Astrocyte (in vitro differentiated cells and primary cell): ENCODE measurements around the gene APIP. TPM values are rescaled to one million over a fixed set of nuclear protein-coding genes. Genes with fewer than 3 reads are reported as not detected.

Experiments used
- DNase-seq: peaks from one replicate; pipeline ENCODE4 v3.0.0-alpha.2; 2010; ENCODE audit warnings: low read depth
- FAIRE-seq: peaks from 2 replicates; lab custom pipeline; 2011; peaks lifted over from hg19 to GRCh38; lab: Jason Lieb, UNC
- H2AFZ ChIP-seq: 2 replicates; pipeline ENCODE4 v1.6.0; 2012; ENCODE audit warnings: low read depth, low read length, inconsistent platforms
- H3K27ac ChIP-seq: 2 replicates; pipeline ENCODE4 v1.5.1; 2011; ENCODE audit warnings: low read depth, low read length, inconsistent platforms
- H3K27me3 ChIP-seq: 2 replicates; pipeline ENCODE4 v1.6.0; 2011; ENCODE audit warnings: low read length, inconsistent platforms; ENCODE audit not compliant: insufficient read depth
- H3K36me3 ChIP-seq: 2 replicates; pipeline ENCODE4 v1.5.1; 2011; ENCODE audit warnings: low read length, inconsistent platforms; ENCODE audit not compliant: insufficient read depth
- H3K4me1 ChIP-seq: 2 replicates; pipeline ENCODE4 v1.5.1; 2011; ENCODE audit warnings: low read length, inconsistent platforms; ENCODE audit not compliant: insufficient read depth
- H3K4me2 ChIP-seq: 2 replicates; pipeline ENCODE4 v1.6.0; 2012; ENCODE audit warnings: low read length, inconsistent platforms
- H3K4me3 ChIP-seq: 2 replicates; pipeline ENCODE4 v1.5.1; 2011; ENCODE audit warnings: low read depth, mild to moderate bottlenecking, low read length, inconsistent platforms; ENCODE audit not compliant: insufficient read depth
- H3K79me2 ChIP-seq: 2 replicates; pipeline ENCODE4 v1.6.0; 2012; ENCODE audit warnings: mild to moderate bottlenecking, low read length, inconsistent platforms; ENCODE audit not compliant: insufficient read depth
- H3K9ac ChIP-seq: 2 replicates; pipeline ENCODE4 v1.6.0; 2012; ENCODE audit warnings: mild to moderate bottlenecking, low read length, inconsistent platforms
- H3K9me3 ChIP-seq: 2 replicates; pipeline ENCODE4 v1.5.1; 2012; ENCODE audit warnings: low read depth, mild to moderate bottlenecking, low read length, inconsistent platforms; ENCODE audit not compliant: insufficient read depth
- H4K20me1 ChIP-seq: 2 replicates; pipeline ENCODE4 v1.6.0; 2012; ENCODE audit warnings: low read length, inconsistent platforms; ENCODE audit not compliant: insufficient read depth
- H3K27ac Mint-ChIP-seq: one replicate; pipeline ENCODE4 v1.8.0; 2021; ENCODE audit warnings: mild to moderate bottlenecking, mixed read lengths; ENCODE audit not compliant: unreplicated experiment
- H3K27me3 Mint-ChIP-seq: one replicate; pipeline ENCODE4 v1.8.0; 2021; ENCODE audit warnings: low read depth, mixed read lengths; ENCODE audit not compliant: unreplicated experiment
- H3K36me3 Mint-ChIP-seq: one replicate; pipeline ENCODE4 v1.8.0; 2021; ENCODE audit warnings: low read depth, mixed read lengths; ENCODE audit not compliant: unreplicated experiment
- H3K4me1 Mint-ChIP-seq: one replicate; pipeline ENCODE4 v1.8.0; 2021; ENCODE audit warnings: low read depth, mixed read lengths; ENCODE audit not compliant: unreplicated experiment
- H3K4me3 Mint-ChIP-seq: one replicate; pipeline ENCODE4 v1.8.0; 2021; ENCODE audit warnings: mild to moderate bottlenecking, moderate library complexity, mixed read lengths; ENCODE audit not compliant: unreplicated experiment
- H3K9me3 Mint-ChIP-seq: one replicate; pipeline ENCODE4 v1.8.0; 2021; ENCODE audit warnings: mild to moderate bottlenecking, mixed read lengths; ENCODE audit not compliant: unreplicated experiment
- CTCF ChIP-seq: IDR thresholded peaks from 2 replicates; pipeline ENCODE4 v1.5.1; 2011; ENCODE audit warnings: low read depth, mild to moderate bottlenecking, inconsistent platforms, low read length, moderate library complexity; ENCODE audit not compliant: insufficient read depth
- EZH2 ChIP-seq: IDR thresholded peaks from 2 replicates; pipeline ENCODE4 v1.6.1; 2012; ENCODE audit warnings: mild to moderate bottlenecking, low read length, inconsistent platforms; ENCODE audit not compliant: insufficient read depth
- total RNA-seq: library from RNA; stranded (reverse); gene quantifications from 2 replicates; pipeline ENCODE4 v1.2.1, GENCODE V29; 2021

Gene APIP
- total RNA-seq, 1 donor from 2014 or later, result 13.9 TPM

- Mint-ChIP-seq H3K9me3 (peaks cover 4% of the 10 kb centered on the region), H3K27me3 (no peaks in the 10 kb centered on the region), H3K4me1 (no peaks in the 10 kb centered on the region), H3K4me3 (no peak overlapping the region), H3K27ac (no peak overlapping the region), H3K36me3 (peaks cover 7% of the 10 kb centered on the region)
- Histone ChIP-seq H3K27ac (no peak overlapping the region), H3K4me1 (no peaks in the 10 kb centered on the region), H4K20me1 (no peaks in the 10 kb centered on the region), H3K4me2 (no peak overlapping the region), H2AFZ (no peak overlapping the region), H3K79me2 (no peaks in the 10 kb centered on the region), H3K4me3 (no peak overlapping the region), H3K27me3 (no peaks in the 10 kb centered on the region), H3K9me3 (no peaks in the 10 kb centered on the region), H3K36me3 (no peaks in the 10 kb centered on the region), H3K9ac (no peak overlapping the region)
- no peak for TF ChIP-seq CTCF
- no peak for TF ChIP-seq EZH2
- no peak for FAIRE-seq
- DNase-seq, result no peak
Observed at GRCh38 chr11:34864424-34864823, 51.8 kb downstream of the APIP start.

- H3K4me3 Mint-ChIP-seq, result no peak overlapping the region
- H3K27ac ChIP-seq, result no peak overlapping the region
- no peak overlapping the region for H3K27ac Mint-ChIP-seq
- H3K4me3 ChIP-seq, result no peak overlapping the region
- no peaks in the 10 kb centered on the region for H4K20me1 ChIP-seq
- H2AFZ ChIP-seq, result no peak overlapping the region
- peaks cover 4% of the 10 kb centered on the region for H3K9me3 Mint-ChIP-seq
- no peaks in the 10 kb centered on the region for H3K4me1 ChIP-seq
- H3K9me3 ChIP-seq, result no peaks in the 10 kb centered on the region
- H3K4me2 ChIP-seq, result no peak overlapping the region
- FAIRE-seq, result no peak
- H3K27me3 Mint-ChIP-seq, result no peaks in the 10 kb centered on the region
- H3K79me2 ChIP-seq, result no peaks in the 10 kb centered on the region
- H3K36me3 ChIP-seq, result no peaks in the 10 kb centered on the region
- no peaks in the 10 kb centered on the region for H3K27me3 ChIP-seq
- DNase-seq, result no peak
- H3K9ac ChIP-seq, result no peak overlapping the region
- H3K4me1 Mint-ChIP-seq, result no peaks in the 10 kb centered on the region
- peaks cover 7% of the 10 kb centered on the region for H3K36me3 Mint-ChIP-seq
- no peak for TF ChIP-seq CTCF
- TF ChIP-seq EZH2, result no peak
Observed at GRCh38 chr11:34863048-34863447, 53.1 kb downstream of the APIP start.

GRCh38 chr11:34860518-34860917 lies 55.7 kb downstream of the APIP start:
- no peak for TF ChIP-seq EZH2
- TF ChIP-seq CTCF, result no peak

More at GRCh38 chr11:34860518-34860917, 55.7 kb downstream of the APIP start:
- no peak for FAIRE-seq
- H4K20me1 ChIP-seq, result no peaks in the 10 kb centered on the region
- DNase-seq, result no peak
- H3K4me1 ChIP-seq, result no peaks in the 10 kb centered on the region
- no peaks in the 10 kb centered on the region for H3K36me3 ChIP-seq
- Mint-ChIP-seq H3K36me3 (peaks cover 6% of the 10 kb centered on the region), H3K27me3 (no peaks in the 10 kb centered on the region), H3K4me3 (no peak overlapping the region), H3K9me3 (peaks cover 4% of the 10 kb centered on the region), H3K4me1 (no peaks in the 10 kb centered on the region), H3K27ac (no peak overlapping the region)
- no peaks in the 10 kb centered on the region for H3K27me3 ChIP-seq
- no peaks in the 10 kb centered on the region for H3K9me3 ChIP-seq
- H3K79me2 ChIP-seq, result no peaks in the 10 kb centered on the region
- no peak overlapping the region for H3K4me2 ChIP-seq
- H3K27ac ChIP-seq, result no peak overlapping the region
- no peak overlapping the region for H3K9ac ChIP-seq
- H3K4me3 ChIP-seq, result no peak overlapping the region
- no peak overlapping the region for H2AFZ ChIP-seq
